Measurements from ENCODE around the gene SLC20A1.

GRCh38 chr2:112664689-112665088 lies 18.9 kb downstream of the SLC20A1 start:
- TF ChIP-seq CTCF (IDR thresholded peaks at IDR 0.05): no peak
- no peak for TF ChIP-seq POLR2A (IDR thresholded peaks at IDR 0.05)

Measured in lower leg skin (tissue), 3 donors.